HG03196 (cell line): ENCODE measurements around the gene PSMD11.
"Not testable (repeated sequence)": the region's sequence is repeated elsewhere in the genome, so short reads cannot be mapped to it uniquely, and the experiment has no call there.

Experiments
- ATAC-seq: cut with Tn5 transposase; IDR thresholded peaks from one replicate; pipeline ENCODE4 v1.9.1; 2021; ENCODE audit not compliant: unreplicated experiment

Gene PSMD11

DNA sequence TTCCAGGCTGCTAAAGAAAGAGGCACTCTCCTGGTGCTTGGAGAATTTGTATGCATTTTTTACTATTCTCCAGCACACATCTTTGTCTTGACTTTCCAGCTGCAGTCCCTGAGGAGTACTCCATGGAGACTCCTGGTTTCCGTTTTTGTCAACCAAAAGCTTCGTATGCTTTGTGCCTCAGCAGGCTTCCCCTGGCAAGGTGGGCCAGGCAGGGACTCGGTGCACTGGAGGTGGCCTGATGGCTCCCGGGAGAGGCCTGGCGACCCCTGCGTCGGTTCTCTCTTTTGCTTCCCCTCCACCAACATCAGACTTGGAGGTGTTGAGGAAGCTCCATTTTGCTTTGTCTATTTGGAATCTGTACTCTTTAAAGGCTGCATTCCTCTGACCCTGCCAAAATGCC is 66.2 kb downstream of the PSMD11 start:
- no peak for ATAC-seq

DNA sequence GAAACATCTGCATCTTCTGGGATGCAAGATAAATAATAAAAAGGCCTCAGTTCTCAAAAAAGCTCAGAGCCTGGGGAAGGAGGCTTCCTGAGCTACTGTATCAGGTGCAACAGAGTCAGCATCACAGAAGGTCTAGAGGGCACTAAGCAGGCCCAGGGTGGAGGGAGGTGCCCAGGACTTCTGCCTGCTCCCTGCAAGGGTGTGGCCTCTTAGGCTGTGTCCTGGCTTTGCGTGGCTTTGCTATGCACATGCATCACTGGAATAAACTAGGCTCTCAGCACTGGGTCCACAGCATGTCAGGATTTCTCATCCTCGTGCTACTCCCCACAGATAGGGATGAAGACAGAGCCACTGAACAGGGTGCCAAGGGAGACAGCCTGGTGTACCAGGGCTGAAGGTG is 68.0 kb downstream of the PSMD11 start:
- ATAC-seq, result no peak

- no peak for ATAC-seq
These were observed 69.3 kb downstream of the PSMD11 start for GRCh38 chr17:32513579-32513978.

GRCh38 chr17:32514606-32515005 is 70.3 kb downstream of the PSMD11 start:
- no peak for ATAC-seq

- no peak for ATAC-seq
These were observed 71.5 kb downstream of the PSMD11 start for GRCh38 chr17:32515677-32516383.

DNA sequence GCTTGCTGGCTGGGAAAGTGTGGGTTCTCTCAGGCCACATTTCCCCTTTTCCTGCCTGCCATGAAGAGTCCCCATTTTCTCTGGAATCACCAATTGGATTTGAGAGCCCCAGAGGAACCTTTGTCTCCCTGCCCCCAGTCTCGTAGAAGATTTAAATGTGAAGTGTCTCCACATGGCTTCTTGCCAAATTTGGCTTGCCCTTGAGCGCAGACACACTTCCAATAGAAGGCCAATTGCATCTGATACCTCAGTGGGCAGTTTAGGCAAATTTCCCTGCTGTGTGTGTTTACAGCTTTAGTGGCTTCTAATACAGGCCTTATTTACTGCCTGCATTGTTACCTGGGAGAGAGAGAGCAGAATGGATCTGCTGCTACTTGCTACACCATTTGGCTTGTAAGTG is 72.1 kb downstream of the PSMD11 start:
- ATAC-seq, result no peak

DNA sequence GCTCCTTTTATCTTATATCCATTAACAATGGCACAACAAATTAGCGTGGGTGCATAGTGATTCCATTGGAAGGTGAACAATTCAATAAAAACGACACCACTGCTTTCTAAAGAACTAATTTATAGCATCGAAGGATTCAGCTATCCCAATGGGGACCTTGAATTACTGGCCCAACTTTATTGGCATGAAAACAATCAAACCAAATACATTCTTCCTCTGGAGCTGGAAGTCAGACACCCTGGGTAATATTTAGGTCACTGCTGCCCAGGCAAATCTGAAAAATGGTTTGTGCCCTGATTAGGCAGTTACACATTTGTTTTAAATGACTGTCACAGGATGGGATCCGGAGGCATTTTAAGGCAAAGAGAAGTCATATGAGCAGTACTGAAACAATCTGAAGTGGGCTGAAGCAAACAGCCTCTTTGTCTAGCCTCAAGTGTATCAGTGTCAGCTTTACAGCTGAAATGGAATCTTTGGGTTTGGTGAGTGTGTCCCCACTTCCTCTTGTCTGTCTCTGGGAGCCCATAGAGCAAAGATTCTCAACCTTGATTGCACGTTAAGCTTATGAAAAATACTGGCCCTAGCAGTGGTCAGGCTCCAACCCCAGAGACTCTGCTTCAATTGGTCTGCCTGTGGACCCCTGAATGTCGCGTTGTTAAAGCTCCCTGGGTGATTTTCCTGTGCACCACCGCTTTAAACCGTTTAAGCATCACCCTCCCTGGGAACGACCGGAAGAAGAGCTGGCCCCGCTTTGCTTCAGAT is 72.8 kb downstream of the PSMD11 start:
- no peak for ATAC-seq

- ATAC-seq, result no peak
These were observed 73.7 kb downstream of the PSMD11 start for GRCh38 chr17:32517982-32518381.

GRCh38 chr17:32518646-32519227 is 74.4 kb downstream of the PSMD11 start:
- ATAC-seq, result no peak

GRCh38 chr17:32519228-32520103 is 75.2 kb downstream of the PSMD11 start:
- no peak for ATAC-seq

- no peak for ATAC-seq
These were observed 75.9 kb downstream of the PSMD11 start for GRCh38 chr17:32520104-32520701.

DNA sequence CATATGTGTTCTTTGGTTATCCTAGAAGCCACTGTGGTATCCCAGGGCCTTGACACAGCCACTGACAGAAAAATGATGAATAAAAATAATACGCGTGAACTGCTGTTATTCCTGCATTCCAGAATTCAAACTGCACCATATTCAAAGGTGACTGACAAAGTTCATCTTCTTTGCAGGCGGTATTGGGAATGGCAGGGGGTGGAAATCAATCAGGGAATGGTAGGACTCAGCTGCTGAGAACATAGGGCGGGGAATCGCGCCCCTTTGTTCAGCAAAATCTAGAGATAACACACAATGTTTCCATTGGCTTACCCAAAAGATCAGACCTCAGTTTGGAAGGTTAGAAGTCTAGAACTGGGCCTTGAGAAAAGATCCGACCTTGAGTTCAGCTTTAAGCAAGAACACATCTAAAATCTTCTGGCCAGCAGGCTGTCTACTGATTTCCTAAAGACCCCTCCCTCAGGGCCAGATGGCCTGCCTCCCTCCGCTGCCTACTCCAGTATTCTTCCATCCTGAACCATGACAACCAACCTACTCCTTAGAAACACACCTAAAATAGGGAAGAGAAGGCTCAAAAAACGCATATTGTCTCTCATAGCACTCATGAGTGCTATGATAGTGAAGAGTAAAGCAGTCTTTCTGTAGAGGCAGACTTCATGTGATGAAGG is 76.6 kb downstream of the PSMD11 start:
- ATAC-seq, result no peak

DNA sequence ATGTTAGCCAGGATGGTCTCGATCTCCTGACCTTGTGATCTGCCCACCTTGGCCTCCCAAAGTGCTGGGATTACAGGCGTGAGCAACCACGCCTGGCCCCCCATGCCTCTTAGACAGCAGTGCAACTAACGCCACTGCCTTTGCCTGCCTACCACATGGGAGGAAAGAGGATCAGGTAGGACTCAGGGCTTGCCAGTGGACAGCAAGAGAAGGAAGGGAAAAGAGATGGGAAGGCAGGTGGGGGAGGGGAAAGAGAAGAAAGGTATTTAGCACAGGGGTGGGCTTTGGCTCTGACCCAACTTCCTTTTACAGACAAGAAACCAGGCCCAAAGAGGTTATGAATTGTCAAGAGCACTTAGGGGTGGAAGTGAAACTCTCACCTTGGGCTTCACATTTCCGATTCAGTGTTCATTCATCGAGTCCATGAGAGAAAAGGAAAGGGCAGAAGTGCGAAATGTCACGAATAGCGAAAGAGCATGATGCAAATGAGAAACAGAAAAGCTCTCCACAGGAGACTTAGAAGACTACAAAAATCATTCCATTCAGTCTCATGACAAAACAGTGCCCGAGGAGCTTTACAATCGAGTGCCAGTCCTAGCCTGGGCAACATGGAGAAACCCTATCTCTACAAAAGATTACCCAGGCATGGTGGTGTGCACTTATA is 78.8 kb downstream of the PSMD11 start:
- peak; percentile 46 for ATAC-seq

DNA sequence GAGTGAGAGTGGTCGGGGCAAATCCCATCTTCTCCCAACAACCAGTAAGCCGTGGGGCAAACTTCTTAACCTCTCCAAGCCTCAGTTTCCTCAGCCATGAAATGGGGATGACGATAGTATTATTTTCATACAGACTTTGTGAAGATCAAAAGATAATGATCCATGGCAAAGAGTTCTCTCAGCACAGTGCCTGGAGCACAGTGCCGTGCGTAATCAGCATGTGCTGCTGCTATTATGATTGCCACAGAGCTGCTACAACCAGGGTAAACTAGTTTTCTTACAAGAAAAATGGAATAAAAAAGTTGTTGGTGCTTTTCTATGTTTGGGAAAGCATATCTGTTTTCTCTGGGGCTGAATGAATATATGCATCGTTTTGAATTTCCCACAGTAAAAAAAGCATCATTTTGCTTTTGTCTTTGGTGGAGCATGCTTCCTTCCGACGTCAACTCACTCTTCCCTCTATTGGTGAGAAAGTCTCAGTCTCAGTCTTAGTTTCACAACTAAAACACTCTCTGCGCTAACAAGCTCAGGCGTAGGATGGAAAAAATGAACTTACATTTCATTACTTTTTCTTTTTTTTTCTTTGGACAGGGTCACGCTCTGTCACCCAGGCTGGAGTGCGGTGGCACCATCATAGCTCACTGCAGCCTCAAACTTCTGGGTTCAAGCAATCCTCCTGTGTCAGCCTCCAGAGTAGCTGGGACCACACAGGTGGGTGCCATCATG is 79.7 kb downstream of the PSMD11 start:
- ATAC-seq, result peak; percentile 33

DNA sequence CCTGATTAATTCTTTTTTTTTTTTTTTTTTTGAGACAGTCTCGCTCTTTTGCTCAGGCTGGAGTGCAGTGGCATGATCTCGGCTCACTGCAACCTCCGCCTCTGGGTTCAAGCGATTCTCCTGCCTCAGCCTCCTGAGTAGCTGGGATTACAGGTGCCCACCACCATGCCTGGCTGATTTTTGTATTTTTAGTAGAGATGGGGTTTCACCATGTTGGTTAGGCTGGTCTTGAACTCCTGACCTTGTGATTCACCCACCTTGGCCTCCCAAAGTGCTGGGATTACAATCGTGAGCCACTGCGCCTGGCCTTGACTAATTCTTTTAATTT is 80.2 kb downstream of the PSMD11 start:
- not testable (repeated sequence) for ATAC-seq

DNA sequence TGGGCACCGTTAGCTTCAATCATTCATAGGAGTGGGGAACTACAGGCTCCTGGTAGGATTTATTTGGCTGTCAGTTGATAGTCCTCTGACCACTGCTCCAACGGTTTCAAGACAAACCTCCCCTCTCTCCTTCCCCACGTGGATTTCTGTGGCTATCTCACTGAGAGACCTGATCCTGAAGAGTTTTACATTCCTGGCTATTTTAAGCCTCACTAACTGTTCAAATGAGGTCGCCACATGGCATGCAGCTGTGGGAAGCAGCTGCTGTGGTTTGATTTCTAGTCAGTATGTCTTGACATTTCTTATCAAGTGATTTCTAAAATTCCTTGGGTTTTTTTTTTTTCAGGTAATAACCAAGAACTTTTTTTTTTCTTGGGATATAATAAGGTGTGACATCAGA is 80.8 kb downstream of the PSMD11 start:
- ATAC-seq, result no peak

- ATAC-seq, result no peak
These were observed 82.8 kb downstream of the PSMD11 start for GRCh38 chr17:32527146-32527545.

DNA sequence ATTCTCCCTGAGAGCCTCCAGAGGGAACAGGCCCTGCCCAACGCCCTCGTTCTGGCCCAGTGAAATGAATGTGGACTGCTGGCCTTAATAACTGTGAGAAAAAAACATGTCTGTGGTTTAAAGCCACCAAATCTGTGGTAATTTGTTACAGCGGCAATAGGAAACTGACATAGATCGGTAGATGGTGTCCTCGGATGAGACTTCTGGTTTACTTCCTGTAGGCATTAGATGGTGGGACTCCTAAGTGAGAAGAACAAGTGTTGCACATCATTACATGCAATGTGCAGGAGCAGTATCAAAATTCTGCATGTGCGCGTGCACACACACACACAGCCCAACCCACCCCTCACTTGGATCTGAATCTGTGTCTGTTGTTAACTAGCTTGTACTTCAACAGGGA is 84.5 kb downstream of the PSMD11 start:
- no peak for ATAC-seq

DNA sequence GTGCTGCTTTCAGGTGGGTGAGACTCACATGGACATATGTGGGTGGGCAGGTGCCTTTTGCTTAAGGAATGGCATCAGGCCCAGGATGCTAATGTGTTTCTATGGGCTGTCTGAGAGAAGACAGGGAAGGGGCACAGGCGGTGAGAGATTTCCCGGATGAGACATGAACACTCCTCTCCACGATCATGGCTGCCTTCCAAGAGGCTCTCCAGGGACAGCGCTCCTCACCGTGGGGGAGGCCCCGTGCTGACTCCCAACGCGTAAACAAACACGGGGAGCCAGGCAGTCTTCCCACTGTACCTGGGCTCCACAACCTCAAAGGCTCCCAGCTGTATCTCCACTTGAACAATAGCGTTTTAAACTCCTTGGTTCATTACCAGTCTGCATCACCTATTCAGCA is 85.3 kb downstream of the PSMD11 start:
- ATAC-seq, result no peak
